DND-41 (cell line): ENCODE measurements around the gene RAD51B.

ENCODE experiments used
- ATAC-seq: fragments of 200-7000 bp; cut with Tn5 transposase; 3 replicates; pipeline ENCODE4 v1.9.1; 2021; ENCODE audit warnings: low read depth; ENCODE audit not compliant: insufficient read depth
- DNase-seq: peaks from one replicate; pipeline ENCODE4 v3.0.0-alpha.2; 2020
- H2AFZ ChIP-seq: 2 replicates; pipeline ENCODE4 v1.6.0; 2012; ENCODE audit warnings: low read depth, low read length
- H3K27ac ChIP-seq: 2 replicates; pipeline ENCODE4 v1.5.1; 2012; ENCODE audit warnings: low read length, inconsistent platforms
- H3K27me3 ChIP-seq: fragments of 200-600 bp; sonication (generic); 2 replicates; pipeline ENCODE4 v1.6.0; 2012; ENCODE audit warnings: low read length, mild to moderate bottlenecking, inconsistent platforms; ENCODE audit not compliant: insufficient read depth, poor library complexity
- H3K36me3 ChIP-seq: 2 replicates; pipeline ENCODE4 v1.5.1; 2012; ENCODE audit warnings: low read length, inconsistent platforms; ENCODE audit not compliant: insufficient read depth
- H3K4me1 ChIP-seq: 2 replicates; pipeline ENCODE4 v1.5.1; 2012; ENCODE audit warnings: mild to moderate bottlenecking, low read length; ENCODE audit not compliant: insufficient read depth
- H3K4me2 ChIP-seq: 2 replicates; pipeline ENCODE4 v1.6.0; 2012; ENCODE audit warnings: mild to moderate bottlenecking, moderate library complexity, low read length, inconsistent platforms; ENCODE audit not compliant: insufficient read depth
- H3K4me3 ChIP-seq, 2 experiments: fragments of 200-600 bp in 1 of 2; shearing (Covaris generic) in 1 of 2; 2 replicates each; pipeline ENCODE4 v1.5.1; 2012 to 2016; ENCODE audit warnings: inconsistent platforms in 2 of 2, low read length in 2 of 2, mild to moderate bottlenecking in 2 of 2, low read depth in 1 of 2, moderate library complexity in 1 of 2
- H3K79me2 ChIP-seq: 2 replicates; pipeline ENCODE4 v1.6.0; 2012; ENCODE audit warnings: low read length, inconsistent platforms; ENCODE audit not compliant: insufficient read depth
- H3K9ac ChIP-seq: 2 replicates; pipeline ENCODE4 v1.6.0; 2012; ENCODE audit warnings: low read depth, mild to moderate bottlenecking, inconsistent platforms, low read length, moderate library complexity
- H3K9me3 ChIP-seq: 2 replicates; pipeline ENCODE4 v1.5.1; 2012; ENCODE audit warnings: low read length, moderate library complexity, mild to moderate bottlenecking, inconsistent platforms; ENCODE audit not compliant: insufficient read depth, severe bottlenecking
- H4K20me1 ChIP-seq: 2 replicates; pipeline ENCODE4 v1.6.0; 2012; ENCODE audit warnings: low read length; ENCODE audit not compliant: insufficient read depth
- EZH2 ChIP-seq: IDR thresholded peaks from 3 replicates; pipeline ENCODE4 v1.6.1; 2012; ENCODE audit warnings: borderline replicate concordance, low read depth, mild to moderate bottlenecking, moderate library complexity, low read length, inconsistent platforms; ENCODE audit not compliant: severe bottlenecking
- TF ChIP-seq, protein P1 (sequence below): IDR thresholded peaks from 2 replicates; pipeline ENCODE4 v1.5.1; 2012; ENCODE audit warnings: borderline replicate concordance, low read length, moderate library complexity, mild to moderate bottlenecking; ENCODE audit not compliant: poor library complexity, severe bottlenecking; ENCODE audit errors: extremely low read depth

Gene RAD51B

DNA sequence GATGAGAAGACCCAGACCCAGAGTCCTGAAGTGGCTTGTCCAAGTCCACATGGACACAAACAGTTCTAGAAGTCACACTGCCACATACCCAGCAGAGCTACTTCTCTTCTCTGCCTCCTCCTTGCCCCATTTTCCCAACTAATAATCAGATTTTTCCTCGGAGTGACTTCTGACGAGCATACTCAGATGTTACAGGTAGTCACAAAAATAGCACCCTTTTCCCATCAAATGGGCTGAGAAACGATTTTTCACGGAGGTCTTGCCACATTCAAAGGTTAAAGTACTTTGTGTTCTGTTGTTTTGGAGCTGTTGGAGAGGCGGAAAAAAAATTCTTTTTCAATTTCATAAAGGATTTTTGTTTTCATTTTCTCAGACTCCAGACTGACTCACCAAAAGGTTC lies 740.4 kb downstream of the RAD51B start:
- H3K27ac ChIP-seq: no peak overlapping the region
- no peaks in the 10 kb centered on the region for H3K9me3 ChIP-seq
- no peak overlapping the region for H3K4me3 ChIP-seq
- H2AFZ ChIP-seq: no peak overlapping the region
- no peaks in the 10 kb centered on the region for H3K79me2 ChIP-seq
- H3K27me3 ChIP-seq: no peaks in the 10 kb centered on the region
- no peaks in the 10 kb centered on the region for H4K20me1 ChIP-seq
- no peak for TF ChIP-seq EZH2
- H3K4me1 ChIP-seq: peaks cover 13% of the 10 kb centered on the region
- H3K4me2 ChIP-seq: no peak overlapping the region
- ATAC-seq (no peak), DNase-seq (no peak)
- H3K9ac ChIP-seq: no peak overlapping the region
- H3K36me3 ChIP-seq: no peaks in the 10 kb centered on the region

DNA sequence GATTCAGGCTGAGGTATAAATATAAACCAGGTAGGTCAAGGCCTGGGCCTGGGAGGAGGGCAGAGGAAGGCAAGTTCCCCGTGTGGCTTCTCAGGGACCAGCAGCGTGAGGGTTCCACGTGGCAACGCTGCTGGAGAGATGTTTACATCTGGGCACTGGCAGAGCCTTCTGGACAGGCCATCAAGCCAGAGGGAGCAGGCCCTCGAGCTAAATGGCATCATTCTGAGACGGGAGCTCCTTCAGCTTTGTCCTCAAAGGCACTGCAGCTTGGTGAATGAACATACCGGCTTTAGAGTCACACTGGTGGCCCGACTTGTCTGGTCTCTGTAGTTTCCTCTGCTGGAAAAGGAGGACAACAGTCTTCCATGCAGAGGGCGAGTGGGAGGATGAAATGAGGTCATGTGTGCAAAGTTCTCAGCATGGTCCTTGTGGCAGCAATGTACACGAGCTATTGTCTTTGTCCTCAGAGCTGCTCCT lies 742.0 kb downstream of the RAD51B start:
- TF ChIP-seq EZH2: no peak
- TF ChIP-seq, protein P1, sequence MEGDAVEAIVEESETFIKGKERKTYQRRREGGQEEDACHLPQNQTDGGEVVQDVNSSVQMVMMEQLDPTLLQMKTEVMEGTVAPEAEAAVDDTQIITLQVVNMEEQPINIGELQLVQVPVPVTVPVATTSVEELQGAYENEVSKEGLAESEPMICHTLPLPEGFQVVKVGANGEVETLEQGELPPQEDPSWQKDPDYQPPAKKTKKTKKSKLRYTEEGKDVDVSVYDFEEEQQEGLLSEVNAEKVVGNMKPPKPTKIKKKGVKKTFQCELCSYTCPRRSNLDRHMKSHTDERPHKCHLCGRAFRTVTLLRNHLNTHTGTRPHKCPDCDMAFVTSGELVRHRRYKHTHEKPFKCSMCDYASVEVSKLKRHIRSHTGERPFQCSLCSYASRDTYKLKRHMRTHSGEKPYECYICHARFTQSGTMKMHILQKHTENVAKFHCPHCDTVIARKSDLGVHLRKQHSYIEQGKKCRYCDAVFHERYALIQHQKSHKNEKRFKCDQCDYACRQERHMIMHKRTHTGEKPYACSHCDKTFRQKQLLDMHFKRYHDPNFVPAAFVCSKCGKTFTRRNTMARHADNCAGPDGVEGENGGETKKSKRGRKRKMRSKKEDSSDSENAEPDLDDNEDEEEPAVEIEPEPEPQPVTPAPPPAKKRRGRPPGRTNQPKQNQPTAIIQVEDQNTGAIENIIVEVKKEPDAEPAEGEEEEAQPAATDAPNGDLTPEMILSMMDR: no peak
- Histone ChIP-seq H4K20me1 (no peaks in the 10 kb centered on the region), H3K9me3 (no peaks in the 10 kb centered on the region), H3K4me1 (peaks cover 16% of the 10 kb centered on the region), H3K9ac (no peak overlapping the region), H2AFZ (no peak overlapping the region), H3K79me2 (no peaks in the 10 kb centered on the region), H3K27ac (no peak overlapping the region), H3K36me3 (no peaks in the 10 kb centered on the region), H3K4me2 (no peak overlapping the region), H3K4me3 (no peak overlapping the region), H3K27me3 (no peaks in the 10 kb centered on the region)
- ATAC-seq (no peak), DNase-seq (no peak)

- no peak for TF ChIP-seq EZH2
- TF ChIP-seq, protein P1: no peak
- Histone ChIP-seq H3K27ac (no peak overlapping the region; the same call in 1 of the 2 replicates), H3K4me3 (no peak overlapping the region), H2AFZ (no peak overlapping the region), H3K27me3 (no peaks in the 10 kb centered on the region), H3K79me2 (no peaks in the 10 kb centered on the region), H3K9ac (no peak overlapping the region), H4K20me1 (no peaks in the 10 kb centered on the region), H3K4me2 (no peak overlapping the region), H3K4me1 (peaks cover 16% of the 10 kb centered on the region), H3K36me3 (no peaks in the 10 kb centered on the region), H3K9me3 (no peaks in the 10 kb centered on the region)
- DNase-seq (no peak), ATAC-seq (no peak)
Measured at GRCh38 chr14:68562911-68563250, 743.3 kb downstream of the RAD51B start.

DNA sequence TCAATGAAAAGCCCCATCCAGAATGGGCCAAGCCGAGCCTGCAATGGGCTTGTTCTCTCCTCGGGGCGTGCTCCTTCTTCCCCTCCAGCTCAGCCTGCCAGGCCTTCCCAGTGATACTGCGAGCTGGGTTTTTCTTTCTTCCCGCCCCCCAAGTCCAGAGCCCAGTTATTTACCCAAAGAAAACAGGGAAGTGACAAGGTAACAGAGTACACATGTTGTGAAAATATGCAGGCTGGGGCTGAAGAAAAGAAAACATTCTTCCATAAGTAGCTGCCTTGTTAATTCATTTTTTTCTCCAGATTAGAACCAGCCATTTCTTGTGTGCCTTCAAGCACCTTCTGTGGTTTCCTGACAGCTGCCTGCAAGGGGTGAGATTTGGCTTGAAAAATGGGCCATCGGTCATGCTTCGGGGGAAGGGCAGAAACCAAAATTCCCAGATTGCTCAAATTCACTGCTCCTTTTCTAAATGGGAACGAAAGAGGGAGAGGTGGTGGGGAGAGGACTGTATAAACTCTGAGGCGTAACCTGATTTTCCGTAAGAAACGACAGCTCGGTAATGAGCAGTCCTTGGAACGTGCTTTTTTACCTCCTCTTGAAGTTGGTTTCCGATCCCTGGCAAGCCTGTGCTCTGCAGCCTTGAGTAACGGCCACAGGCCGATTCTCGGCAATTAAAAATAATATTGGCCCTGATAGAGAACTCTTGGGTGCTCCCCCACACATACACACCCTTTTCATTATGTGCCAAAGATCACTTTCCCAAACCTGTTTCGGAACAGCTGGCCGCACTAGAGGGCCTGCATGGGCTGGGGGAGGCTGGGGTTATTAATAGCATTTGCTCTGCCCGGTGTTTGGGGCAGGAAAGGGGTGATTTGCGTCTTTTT lies 743.9 kb downstream of the RAD51B start:
- Histone ChIP-seq H3K9ac (no peak overlapping the region), H3K27me3 (no peaks in the 10 kb centered on the region), H2AFZ (no peak overlapping the region), H3K36me3 (no peaks in the 10 kb centered on the region), H3K4me3 (no peak overlapping the region), H3K4me1 (peaks cover 16% of the 10 kb centered on the region), H4K20me1 (no peaks in the 10 kb centered on the region), H3K4me2 (no peak overlapping the region), H3K27ac (no peak overlapping the region; the same call in 1 of the 2 replicates), H3K9me3 (no peaks in the 10 kb centered on the region), H3K79me2 (no peaks in the 10 kb centered on the region)
- DNase-seq: no peak
- TF ChIP-seq EZH2: no peak
- ATAC-seq: no peak
